Measurements from ENCODE around the gene ARL15. TPM values are rescaled to one million over a fixed set of nuclear protein-coding genes. Genes with fewer than 3 reads are reported as not detected.
A peak's percentile ranks its signal among the peaks of the same experiment; 100 is the strongest.

The ARL15 gene
- total RNA-seq, 1 donor from 2014 or later, result 28.9 TPM

DNA sequence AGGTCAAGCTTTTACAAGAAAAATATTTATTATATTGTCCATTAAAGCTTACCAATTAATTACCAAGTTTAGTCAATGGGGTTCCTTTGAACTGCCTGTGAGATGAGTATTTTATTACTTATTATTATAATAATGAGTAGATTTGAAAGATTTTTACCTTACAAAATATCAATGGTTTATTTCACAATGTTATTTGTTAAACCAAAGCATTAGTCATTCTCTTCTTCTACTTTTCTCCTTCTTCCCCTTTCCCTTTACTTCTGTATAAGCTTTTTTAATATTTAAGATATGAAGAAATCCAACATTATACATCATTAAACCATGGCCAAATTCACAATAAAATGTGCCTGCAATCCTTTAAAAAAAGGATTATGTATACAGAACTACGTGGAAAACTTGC lies 369.5 kb downstream of the ARL15 start:
- no peaks in the 10 kb centered on the region for H3K9me3 Mint-ChIP-seq (ENCODE audit: low read depth)
- no peak overlapping the region for H3K27ac Mint-ChIP-seq
- H3K4me3 Mint-ChIP-seq (ENCODE audit: low read depth), result no peak overlapping the region
- DNase-seq (ENCODE audit: low spot score, unreplicated experiment), result no peak
- peaks cover 16% of the 10 kb centered on the region for H3K36me3 Mint-ChIP-seq (ENCODE audit: insufficient read depth)
- TF ChIP-seq, protein P1, sequence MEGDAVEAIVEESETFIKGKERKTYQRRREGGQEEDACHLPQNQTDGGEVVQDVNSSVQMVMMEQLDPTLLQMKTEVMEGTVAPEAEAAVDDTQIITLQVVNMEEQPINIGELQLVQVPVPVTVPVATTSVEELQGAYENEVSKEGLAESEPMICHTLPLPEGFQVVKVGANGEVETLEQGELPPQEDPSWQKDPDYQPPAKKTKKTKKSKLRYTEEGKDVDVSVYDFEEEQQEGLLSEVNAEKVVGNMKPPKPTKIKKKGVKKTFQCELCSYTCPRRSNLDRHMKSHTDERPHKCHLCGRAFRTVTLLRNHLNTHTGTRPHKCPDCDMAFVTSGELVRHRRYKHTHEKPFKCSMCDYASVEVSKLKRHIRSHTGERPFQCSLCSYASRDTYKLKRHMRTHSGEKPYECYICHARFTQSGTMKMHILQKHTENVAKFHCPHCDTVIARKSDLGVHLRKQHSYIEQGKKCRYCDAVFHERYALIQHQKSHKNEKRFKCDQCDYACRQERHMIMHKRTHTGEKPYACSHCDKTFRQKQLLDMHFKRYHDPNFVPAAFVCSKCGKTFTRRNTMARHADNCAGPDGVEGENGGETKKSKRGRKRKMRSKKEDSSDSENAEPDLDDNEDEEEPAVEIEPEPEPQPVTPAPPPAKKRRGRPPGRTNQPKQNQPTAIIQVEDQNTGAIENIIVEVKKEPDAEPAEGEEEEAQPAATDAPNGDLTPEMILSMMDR (IDR thresholded peaks at IDR 0.05; ENCODE audit: unreplicated experiment), result no peak
- H3K4me1 Mint-ChIP-seq (ENCODE audit: low read depth), result peaks cover 18% of the 10 kb centered on the region
- peaks cover 18% of the 10 kb centered on the region for H3K27me3 Mint-ChIP-seq

DNA sequence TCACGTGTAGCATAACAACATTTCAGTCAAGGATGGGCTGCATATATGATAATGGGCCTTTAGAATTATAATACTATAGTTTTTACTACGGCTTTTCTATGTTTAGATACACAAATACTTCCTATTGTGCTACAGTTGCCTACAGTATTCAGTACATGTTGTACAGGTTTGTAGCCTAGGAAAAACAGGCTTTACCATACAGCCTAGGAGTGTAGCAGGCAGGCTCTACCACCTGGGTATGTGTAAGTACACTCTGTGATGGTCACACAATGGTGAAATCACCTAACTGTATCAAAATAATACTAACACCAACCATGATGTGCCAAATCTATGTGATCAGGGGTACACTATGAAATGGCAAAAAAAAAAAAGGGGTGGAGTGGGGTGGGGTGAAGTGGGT lies 372.9 kb downstream of the ARL15 start:
- no peaks in the 10 kb centered on the region for H3K9me3 Mint-ChIP-seq (ENCODE audit: low read depth)
- peaks cover 7% of the 10 kb centered on the region for H3K27me3 Mint-ChIP-seq
- peaks cover 7% of the 10 kb centered on the region for H3K36me3 Mint-ChIP-seq (ENCODE audit: insufficient read depth)
- peaks cover 11% of the 10 kb centered on the region for H3K4me1 Mint-ChIP-seq (ENCODE audit: low read depth)
- H3K4me3 Mint-ChIP-seq (ENCODE audit: low read depth), result no peak overlapping the region
- H3K27ac Mint-ChIP-seq, result no peak overlapping the region
- TF ChIP-seq, protein P1 (IDR thresholded peaks at IDR 0.05; ENCODE audit: unreplicated experiment), result no peak
- no peak for DNase-seq (ENCODE audit: low spot score, unreplicated experiment)

DNA sequence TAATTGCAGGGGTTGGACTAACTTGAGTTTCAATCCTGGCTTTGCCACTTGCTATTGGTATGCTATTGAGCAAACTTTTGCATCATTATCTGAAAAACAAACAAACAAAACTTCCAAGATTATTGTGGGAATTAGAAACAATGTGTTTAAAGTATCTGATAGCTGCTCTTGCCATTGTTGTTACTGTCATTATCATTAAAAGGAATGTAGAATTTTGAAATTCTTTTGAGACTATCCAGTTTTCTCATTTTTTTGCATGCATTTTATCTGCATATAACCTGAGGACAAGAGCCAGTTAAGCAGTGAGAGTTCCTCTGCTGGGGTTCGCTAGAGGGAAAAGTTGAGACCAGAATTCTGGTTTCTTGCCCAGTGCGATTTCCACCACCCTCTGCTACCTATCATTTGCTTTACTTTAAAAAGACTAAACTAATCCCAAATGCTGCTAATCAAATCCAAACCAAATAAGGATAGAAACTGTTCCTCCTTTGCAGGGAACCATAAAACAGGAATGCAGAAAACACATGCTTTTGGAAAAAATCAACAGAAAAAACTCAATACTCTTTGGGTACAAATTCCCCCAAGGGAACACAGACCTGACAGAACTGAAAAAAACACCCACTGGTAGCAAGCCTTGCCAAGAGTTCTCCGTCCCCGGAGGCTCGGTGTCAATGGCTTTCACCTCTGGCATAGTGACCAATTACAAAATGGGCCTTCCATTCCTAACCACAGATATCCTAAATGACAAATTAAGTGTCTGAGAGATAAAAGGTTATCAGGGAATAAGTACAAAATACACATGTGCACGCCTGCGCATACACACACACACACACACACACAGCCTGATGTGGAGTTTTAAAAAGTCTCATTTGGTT lies 373.7 kb downstream of the ARL15 start:
- Mint-ChIP-seq H3K4me3 (ENCODE audit: low read depth) (peak overlapping the region; percentile 5), H3K27ac (no peak overlapping the region), H3K4me1 (ENCODE audit: low read depth) (peaks cover 11% of the 10 kb centered on the region), H3K27me3 (peaks cover 6% of the 10 kb centered on the region), H3K36me3 (ENCODE audit: insufficient read depth) (peaks cover 7% of the 10 kb centered on the region), H3K9me3 (ENCODE audit: low read depth) (no peaks in the 10 kb centered on the region)
- TF ChIP-seq, protein P1 (IDR thresholded peaks at IDR 0.05; ENCODE audit: unreplicated experiment), result no peak
- DNase-seq (ENCODE audit: low spot score, unreplicated experiment), result no peak

DNA sequence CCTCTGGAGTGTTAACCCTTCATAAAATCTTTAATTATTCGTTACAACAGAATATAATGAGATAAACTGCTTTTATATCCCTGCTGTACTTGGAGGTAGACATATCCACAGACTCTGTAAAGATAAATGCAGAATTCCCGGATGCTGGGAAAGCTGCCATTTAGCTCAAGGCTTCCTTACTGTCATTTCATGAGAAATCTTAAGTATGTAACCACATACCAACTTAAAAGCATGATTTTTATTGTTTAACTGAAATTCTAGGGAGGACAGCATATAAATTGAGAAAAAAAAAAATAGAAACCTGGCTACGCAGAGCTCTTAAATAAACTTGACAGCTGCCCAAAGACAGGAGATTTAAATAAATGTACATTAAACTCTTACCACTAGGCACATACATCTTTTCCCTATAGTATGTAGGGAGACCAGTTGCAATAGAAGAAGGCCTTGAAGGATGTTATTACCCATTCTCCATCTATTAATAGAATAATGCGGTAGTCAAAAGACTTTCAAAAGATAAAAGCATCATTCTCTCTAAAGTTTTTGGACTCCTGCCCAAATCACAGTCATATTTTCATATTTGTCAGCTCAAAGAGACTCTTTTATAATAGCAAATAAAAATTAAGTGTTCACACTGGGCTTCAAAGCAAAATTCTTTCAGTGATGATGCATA lies 376.1 kb downstream of the ARL15 start:
- Mint-ChIP-seq H3K36me3 (ENCODE audit: insufficient read depth) (peaks cover 3% of the 10 kb centered on the region), H3K27ac (no peak overlapping the region), H3K4me1 (ENCODE audit: low read depth) (peaks cover 11% of the 10 kb centered on the region), H3K9me3 (ENCODE audit: low read depth) (no peaks in the 10 kb centered on the region), H3K4me3 (ENCODE audit: low read depth) (no peak overlapping the region), H3K27me3 (peaks cover 3% of the 10 kb centered on the region)
- DNase-seq (ENCODE audit: low spot score, unreplicated experiment), result no peak
- TF ChIP-seq, protein P1 (IDR thresholded peaks at IDR 0.05; ENCODE audit: unreplicated experiment), result no peak

DNA sequence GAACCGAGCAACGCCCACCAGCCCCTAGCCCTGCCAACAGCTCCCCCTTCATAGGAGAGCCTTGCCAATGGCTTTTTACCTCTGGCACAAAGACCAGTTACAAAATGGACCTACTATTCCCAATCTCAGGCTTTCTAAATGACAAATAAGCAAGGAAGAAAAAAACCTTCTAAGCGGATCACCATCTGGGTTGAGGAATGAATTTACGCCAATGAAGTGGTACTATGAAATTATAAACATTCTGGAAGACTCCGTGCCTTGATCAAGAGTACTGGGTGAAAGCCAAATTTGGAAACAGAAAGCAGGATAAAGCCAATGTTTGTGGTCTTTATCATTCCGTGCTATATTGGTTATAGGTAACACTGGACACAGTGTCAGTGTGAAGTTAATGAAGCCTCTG lies 378.0 kb downstream of the ARL15 start:
- no peak overlapping the region for H3K4me3 Mint-ChIP-seq (ENCODE audit: low read depth)
- no peaks in the 10 kb centered on the region for H3K9me3 Mint-ChIP-seq (ENCODE audit: low read depth)
- no peak overlapping the region for H3K27ac Mint-ChIP-seq
- H3K27me3 Mint-ChIP-seq, result no peaks in the 10 kb centered on the region
- H3K36me3 Mint-ChIP-seq (ENCODE audit: insufficient read depth), result no peaks in the 10 kb centered on the region
- TF ChIP-seq, protein P1 (IDR thresholded peaks at IDR 0.05; ENCODE audit: unreplicated experiment), result no peak
- no peak for DNase-seq (ENCODE audit: low spot score, unreplicated experiment)
- H3K4me1 Mint-ChIP-seq (ENCODE audit: low read depth), result peaks cover 15% of the 10 kb centered on the region
